Activated CD4-positive, alpha-beta memory T cell treated with anti-CD3 and anti-CD28 coated beads for 36 hours (primary cell): ENCODE data around the gene CNTNAP5. TPM values are rescaled to one million over a fixed set of nuclear protein-coding genes. Genes with fewer than 3 reads are reported as not detected.

Experiments
- CTCF ChIA-PET: fragments of 350-600 bp; sonication (Branson Sonifier 250); formaldehyde crosslinking; loops from one replicate; lab custom pipeline; 2021; ENCODE audit warnings: antibody characterized with exemption, inconsistent platforms; lab: Charles Lee
- POLR2A ChIA-PET: fragments of 350-600 bp; sonication (Branson Sonifier 250); formaldehyde crosslinking; loops from one replicate; lab custom pipeline; 2021; ENCODE audit warnings: antibody characterized with exemption; lab: Charles Lee
- DNase-seq: peaks from one replicate; pipeline ENCODE4 v3.0.0-alpha.2; 2020
- H3K27ac Mint-ChIP-seq: one replicate; pipeline ENCODE4 v1.8.0; 2021; ENCODE audit warnings: mixed read lengths
- H3K27me3 Mint-ChIP-seq: one replicate; pipeline ENCODE4 v1.8.0; 2021; ENCODE audit warnings: mixed read lengths
- H3K36me3 Mint-ChIP-seq: one replicate; pipeline ENCODE4 v1.8.0; 2021; ENCODE audit warnings: mixed read lengths
- H3K4me1 Mint-ChIP-seq: one replicate; pipeline ENCODE4 v1.8.0; 2021; ENCODE audit warnings: low read depth, mixed read lengths
- H3K4me3 Mint-ChIP-seq: one replicate; pipeline ENCODE4 v1.8.0; 2021; ENCODE audit warnings: mild to moderate bottlenecking, mixed read lengths
- H3K9me3 Mint-ChIP-seq: one replicate; pipeline ENCODE4 v1.8.0; 2021; ENCODE audit warnings: mixed read lengths
- intact Hi-C: fragments of 100-400 bp; cut with micrococcal nuclease; formaldehyde crosslinking; loops from one replicate; pipeline ENCODE4 v1.15.1; 2023
- total RNA-seq, 2 experiments: library from RNA; stranded (reverse); gene quantifications; one replicate each; pipeline ENCODE4 v1.2.3, GENCODE V29; 2021

CNTNAP5 gene
- total RNA-seq, 2 experiments from 2014 or later = not detected

DNA sequence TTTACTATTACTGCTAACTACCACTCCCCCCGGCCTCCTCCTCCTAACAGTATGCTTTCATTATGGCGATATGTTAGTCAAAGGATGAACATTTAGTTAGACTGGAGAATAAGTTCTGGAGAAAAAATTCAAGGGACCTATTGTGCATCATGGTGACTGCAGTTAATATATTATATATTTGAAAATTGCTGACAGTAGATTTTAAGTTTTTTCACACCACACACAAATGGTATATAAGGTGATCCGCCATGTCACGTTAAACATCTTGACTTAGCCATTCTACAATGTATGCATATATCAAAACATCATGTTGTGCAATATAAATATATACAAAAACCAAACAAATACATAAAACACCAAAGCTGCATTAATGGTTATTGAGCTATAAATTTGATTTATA is 873.7 kb downstream of the CNTNAP5 start:
- ChIA-PET CTCF (no interaction called here), POLR2A (no interaction called here)
- Mint-ChIP-seq H3K36me3 (no peaks in the 10 kb centered on the region), H3K27me3 (no peaks in the 10 kb centered on the region), H3K4me1 (no peaks in the 10 kb centered on the region), H3K27ac (no peak overlapping the region), H3K9me3 (peaks cover 3% of the 10 kb centered on the region), H3K4me3 (no peak overlapping the region)
- no peak for DNase-seq
- intact Hi-C loops = no loop called here

DNA sequence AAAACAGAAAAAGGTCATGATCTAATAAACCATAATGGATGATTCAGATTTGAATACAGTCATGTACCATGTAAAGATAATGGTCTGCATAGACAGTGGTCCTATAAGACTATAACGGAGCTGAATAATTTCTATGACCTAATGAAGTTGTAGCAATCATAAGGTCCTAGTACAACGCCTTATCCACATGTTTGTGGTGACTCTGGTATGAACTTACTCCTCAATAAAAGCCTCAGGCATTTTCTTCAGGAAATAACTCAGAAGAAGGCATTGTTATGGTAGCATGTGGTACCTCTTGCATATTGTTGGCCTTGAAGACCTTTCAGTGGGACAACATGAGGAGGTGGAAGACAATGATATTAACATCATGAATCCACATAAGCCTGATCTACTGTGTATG is 883.3 kb downstream of the CNTNAP5 start:
- no peaks in the 10 kb centered on the region for H3K4me1 Mint-ChIP-seq
- no peak for DNase-seq
- no peak overlapping the region for H3K4me3 Mint-ChIP-seq
- POLR2A ChIA-PET = no interaction called here
- no peaks in the 10 kb centered on the region for H3K36me3 Mint-ChIP-seq
- no peak overlapping the region for H3K27ac Mint-ChIP-seq
- CTCF ChIA-PET = no interaction called here
- intact Hi-C loops = no loop called here
- H3K27me3 Mint-ChIP-seq = no peaks in the 10 kb centered on the region
- no peaks in the 10 kb centered on the region for H3K9me3 Mint-ChIP-seq

- POLR2A ChIA-PET = no interaction called here
- H3K27ac Mint-ChIP-seq = no peak overlapping the region
- H3K27me3 Mint-ChIP-seq = no peaks in the 10 kb centered on the region
- H3K4me3 Mint-ChIP-seq = no peak overlapping the region
- intact Hi-C loops = no loop called here
- peaks cover 2% of the 10 kb centered on the region for H3K9me3 Mint-ChIP-seq
- CTCF ChIA-PET = no interaction called here
- H3K4me1 Mint-ChIP-seq = no peaks in the 10 kb centered on the region
- DNase-seq = no peak
- no peaks in the 10 kb centered on the region for H3K36me3 Mint-ChIP-seq
These were observed 886.5 kb downstream of the CNTNAP5 start for GRCh38 chr2:124911560-124911959.

GRCh38 chr2:124913868-124914267 is 888.8 kb downstream of the CNTNAP5 start:
- no peaks in the 10 kb centered on the region for H3K36me3 Mint-ChIP-seq
- intact Hi-C loops = no loop called here
- H3K27ac Mint-ChIP-seq = no peak overlapping the region
- no peaks in the 10 kb centered on the region for H3K4me1 Mint-ChIP-seq
- ChIA-PET CTCF (no interaction called here), POLR2A (no interaction called here)
- H3K27me3 Mint-ChIP-seq = no peaks in the 10 kb centered on the region
- H3K4me3 Mint-ChIP-seq = no peak overlapping the region
- DNase-seq = no peak
- peaks cover 2% of the 10 kb centered on the region for H3K9me3 Mint-ChIP-seq

- DNase-seq = no peak
- Mint-ChIP-seq H3K27me3 (no peaks in the 10 kb centered on the region), H3K36me3 (no peaks in the 10 kb centered on the region), H3K4me3 (no peak overlapping the region), H3K27ac (no peak overlapping the region), H3K9me3 (peaks cover 5% of the 10 kb centered on the region), H3K4me1 (no peaks in the 10 kb centered on the region)
- intact Hi-C loops = no loop called here
- POLR2A ChIA-PET = no interaction called here
- CTCF ChIA-PET = no interaction called here
These were observed 890.5 kb downstream of the CNTNAP5 start for GRCh38 chr2:124915567-124915966.

DNA sequence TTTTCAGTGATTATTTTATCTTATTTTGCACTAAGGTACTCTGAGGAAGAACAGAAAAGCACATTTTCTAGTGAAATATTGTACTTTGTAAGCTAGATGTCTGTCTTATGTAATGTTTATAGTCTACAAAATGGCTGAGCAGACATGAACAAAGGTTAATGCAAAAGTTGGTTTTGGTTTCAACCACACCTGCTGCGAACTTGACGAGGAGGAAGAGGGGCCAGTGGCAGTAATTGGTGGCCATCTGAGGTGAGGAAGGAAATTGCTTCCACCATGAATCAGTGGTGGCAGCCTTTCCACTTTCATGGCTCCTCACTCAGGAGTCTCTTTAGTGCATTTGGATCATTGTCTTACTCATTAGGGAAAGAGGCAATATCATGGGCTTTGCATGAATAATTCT is 894.2 kb downstream of the CNTNAP5 start:
- Mint-ChIP-seq H3K27ac (no peak overlapping the region), H3K4me1 (no peaks in the 10 kb centered on the region), H3K36me3 (no peaks in the 10 kb centered on the region), H3K9me3 (peaks cover 10% of the 10 kb centered on the region), H3K4me3 (no peak overlapping the region), H3K27me3 (no peaks in the 10 kb centered on the region)
- no peak for DNase-seq
- intact Hi-C loops = no loop called here
- CTCF ChIA-PET = no interaction called here
- POLR2A ChIA-PET = no interaction called here

- Mint-ChIP-seq H3K27ac (no peak overlapping the region), H3K4me1 (no peaks in the 10 kb centered on the region), H3K4me3 (no peak overlapping the region), H3K9me3 (peaks cover 10% of the 10 kb centered on the region), H3K36me3 (no peaks in the 10 kb centered on the region), H3K27me3 (no peaks in the 10 kb centered on the region)
- no peak for DNase-seq
- POLR2A ChIA-PET = no interaction called here
- CTCF ChIA-PET = no interaction called here
- intact Hi-C loops = no loop called here
These were observed 895.4 kb downstream of the CNTNAP5 start for GRCh38 chr2:124920448-124920847.

GRCh38 chr2:124921191-124921590 is 896.1 kb downstream of the CNTNAP5 start:
- ChIA-PET CTCF (no interaction called here), POLR2A (no interaction called here)
- DNase-seq = no peak
- H3K27me3 Mint-ChIP-seq = no peaks in the 10 kb centered on the region
- intact Hi-C loops = no loop called here
- peaks cover 10% of the 10 kb centered on the region for H3K9me3 Mint-ChIP-seq
- H3K27ac Mint-ChIP-seq = no peak overlapping the region
- no peaks in the 10 kb centered on the region for H3K4me1 Mint-ChIP-seq
- H3K4me3 Mint-ChIP-seq = no peak overlapping the region
- H3K36me3 Mint-ChIP-seq = no peaks in the 10 kb centered on the region

GRCh38 chr2:124923097-124923496 is 898.0 kb downstream of the CNTNAP5 start:
- CTCF ChIA-PET = no interaction called here
- H3K27ac Mint-ChIP-seq = no peak overlapping the region
- DNase-seq = no peak
- intact Hi-C loops = no loop called here
- no peak overlapping the region for H3K4me3 Mint-ChIP-seq
- POLR2A ChIA-PET = no interaction called here
- no peaks in the 10 kb centered on the region for H3K36me3 Mint-ChIP-seq
- H3K4me1 Mint-ChIP-seq = no peaks in the 10 kb centered on the region
- peaks cover 16% of the 10 kb centered on the region for H3K9me3 Mint-ChIP-seq
- H3K27me3 Mint-ChIP-seq = no peaks in the 10 kb centered on the region

GRCh38 chr2:124933883-124934282 is 908.8 kb downstream of the CNTNAP5 start:
- H3K27ac Mint-ChIP-seq = no peak overlapping the region
- H3K4me1 Mint-ChIP-seq = no peaks in the 10 kb centered on the region
- POLR2A ChIA-PET = no interaction called here
- CTCF ChIA-PET = no interaction called here
- DNase-seq = no peak
- H3K36me3 Mint-ChIP-seq = no peaks in the 10 kb centered on the region
- peaks cover 7% of the 10 kb centered on the region for H3K9me3 Mint-ChIP-seq
- intact Hi-C loops = no loop called here
- no peak overlapping the region for H3K4me3 Mint-ChIP-seq
- no peaks in the 10 kb centered on the region for H3K27me3 Mint-ChIP-seq

GRCh38 chr2:124953921-124954320 is 928.8 kb downstream of the CNTNAP5 start:
- peaks cover 12% of the 10 kb centered on the region for H3K9me3 Mint-ChIP-seq
- no peak overlapping the region for H3K27ac Mint-ChIP-seq
- intact Hi-C loops = no loop called here
- no peak for DNase-seq
- ChIA-PET CTCF (no interaction called here), POLR2A (no interaction called here)
- H3K4me1 Mint-ChIP-seq = no peaks in the 10 kb centered on the region
- no peak overlapping the region for H3K4me3 Mint-ChIP-seq
- H3K36me3 Mint-ChIP-seq = no peaks in the 10 kb centered on the region
- no peaks in the 10 kb centered on the region for H3K27me3 Mint-ChIP-seq

GRCh38 chr2:124959581-124959980 is 934.5 kb downstream of the CNTNAP5 start:
- intact Hi-C loops = no loop called here
- DNase-seq = no peak
- Mint-ChIP-seq H3K4me3 (no peak overlapping the region), H3K27me3 (no peaks in the 10 kb centered on the region), H3K27ac (no peak overlapping the region), H3K36me3 (no peaks in the 10 kb centered on the region), H3K4me1 (no peaks in the 10 kb centered on the region), H3K9me3 (peaks cover 14% of the 10 kb centered on the region)
- POLR2A ChIA-PET = no interaction called here
- CTCF ChIA-PET = no interaction called here

DNA sequence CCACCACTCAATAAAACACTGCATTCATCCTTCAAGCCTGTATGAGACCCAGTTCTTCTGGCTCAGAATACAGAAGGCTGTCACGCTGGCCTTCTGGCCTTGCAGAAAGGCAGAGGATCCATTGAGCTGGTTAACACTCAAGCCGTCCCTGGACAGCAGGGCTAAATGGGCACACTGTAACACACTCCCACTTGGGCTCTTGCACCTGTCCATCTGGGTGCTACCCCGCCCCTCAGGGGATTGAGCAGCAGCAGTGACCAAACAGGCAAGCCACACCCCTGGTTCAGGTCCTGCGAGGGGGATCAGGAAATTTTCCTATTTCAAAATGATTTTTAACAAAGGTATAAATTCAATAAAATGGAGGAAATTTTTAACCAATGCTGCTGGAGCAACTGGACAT is 936.0 kb downstream of the CNTNAP5 start:
- ChIA-PET POLR2A (no interaction called here), CTCF (no interaction called here)
- H3K4me3 Mint-ChIP-seq = no peak overlapping the region
- H3K4me1 Mint-ChIP-seq = no peaks in the 10 kb centered on the region
- no peaks in the 10 kb centered on the region for H3K36me3 Mint-ChIP-seq
- peaks cover 14% of the 10 kb centered on the region for H3K9me3 Mint-ChIP-seq
- intact Hi-C loops = no loop called here
- H3K27me3 Mint-ChIP-seq = no peaks in the 10 kb centered on the region
- H3K27ac Mint-ChIP-seq = no peak overlapping the region
- DNase-seq = no peak
